SK-MEL-5 (cell line): ENCODE data around the gene SLMAP. TPM values are rescaled to one million over a fixed set of nuclear protein-coding genes. Genes with fewer than 3 reads are reported as not detected.

Experiments used
- DNase-seq: peaks from one replicate; pipeline ENCODE4 v3.0.0-alpha.2; 2016; ENCODE audit warnings: low read depth, low spot score
- in situ Hi-C: cut with HindIII; loops from 2 replicates; pipeline ENCODE4 v1.10.0; 2016; ENCODE audit warnings: low sequenced_read_pairs, high pct_unique_total_duplicates, low pct_unique_long_range_greater_than_20kb
- total RNA-seq: library from RNA; depleted of rRNA; stranded (reverse); fragments of >200 nt; shearing (Covaris generic); gene quantifications from 2 replicates; pipeline ENCODE4 v1.2.3, GENCODE V29; 2014

Gene SLMAP
- total RNA-seq, 1 experiment from 2014 or later, result 26.1 TPM

DNA sequence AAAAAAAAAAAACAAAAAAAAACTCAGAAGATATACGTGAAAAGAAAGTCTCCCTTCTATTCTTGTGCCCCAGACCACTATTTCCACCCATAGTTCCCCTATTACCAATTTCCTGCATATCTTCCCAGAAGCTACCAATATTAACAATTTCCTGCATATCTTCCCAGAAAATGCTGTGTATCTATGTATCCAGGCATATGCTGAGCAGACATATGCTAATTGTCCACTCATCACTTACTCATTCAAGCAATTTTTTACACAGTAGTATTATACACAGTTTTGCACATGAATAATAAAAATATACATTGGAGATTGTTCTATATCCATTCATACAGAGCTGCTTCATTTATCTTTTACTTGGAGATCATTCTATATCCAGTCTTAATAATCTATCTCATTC is 12.6 kb upstream of the SLMAP start:
- no peak for DNase-seq
- in situ Hi-C loops, result no loop called here

DNA sequence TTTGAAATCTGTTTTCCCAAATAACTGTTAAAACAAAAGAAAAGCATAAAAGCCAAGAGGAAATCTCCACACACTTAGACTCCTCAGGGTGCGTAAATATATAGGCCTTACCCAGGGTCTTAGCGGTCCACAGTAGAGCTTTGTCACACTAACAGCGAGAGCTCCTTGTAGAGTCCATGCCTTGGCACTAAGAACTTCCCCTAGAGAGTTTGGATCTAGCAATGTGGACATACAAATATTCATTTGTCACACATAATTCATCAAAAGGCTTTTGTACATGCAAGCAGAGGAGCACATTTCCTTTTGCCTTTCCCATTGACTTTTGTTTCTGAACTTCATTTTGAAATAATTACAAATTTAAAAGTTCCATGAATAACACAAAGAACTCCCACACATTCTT is 11.0 kb upstream of the SLMAP start:
- in situ Hi-C loops, result no loop called here
- peak; percentile 64 for DNase-seq

DNA sequence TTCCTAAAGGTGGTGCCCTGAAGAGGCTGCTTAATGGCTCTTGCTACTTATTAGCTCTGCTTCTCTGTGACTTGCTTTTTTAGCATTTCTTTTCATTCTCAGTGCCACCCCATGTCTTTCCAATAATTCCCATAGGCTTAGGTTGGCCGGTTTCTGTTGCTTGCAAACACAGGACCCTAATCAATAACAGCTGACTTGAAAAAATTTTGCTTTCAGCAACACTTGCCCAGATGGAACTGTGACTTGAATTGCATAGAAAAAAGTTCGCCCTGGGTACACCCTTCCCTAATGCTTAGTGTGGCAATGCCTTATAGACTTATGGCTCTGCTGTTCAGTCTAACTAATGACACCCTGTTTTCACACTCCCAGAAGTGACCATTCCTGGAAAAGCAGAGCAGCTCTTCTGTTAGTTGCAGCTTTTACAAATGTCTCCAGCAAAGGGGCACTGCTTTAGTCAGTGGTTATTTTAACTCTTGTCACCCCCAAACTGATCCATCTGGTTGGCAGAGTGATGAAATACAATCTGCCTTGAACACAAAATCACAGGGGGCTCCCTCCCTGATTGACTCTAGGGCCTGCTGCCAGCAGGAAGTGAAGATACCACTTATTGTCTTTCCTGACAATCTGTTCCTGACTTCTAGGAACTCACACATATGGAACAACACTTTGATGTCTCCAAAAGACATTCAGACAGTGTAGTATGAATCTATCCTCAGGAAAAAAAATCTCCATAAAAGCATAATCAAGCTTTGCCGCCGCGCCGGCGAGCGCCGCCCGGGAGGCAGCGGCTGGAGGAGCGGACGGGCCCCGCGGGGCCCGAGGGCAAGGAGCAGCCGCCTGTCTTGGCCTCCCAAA is 9.7 kb upstream of the SLMAP start:
- DNase-seq, result no peak
- in situ Hi-C loops, result no loop called here

- DNase-seq, result no peak
- in situ Hi-C loops, result no loop called here
These were observed 6.6 kb upstream of the SLMAP start for GRCh38 chr3:57749542-57749941.

DNA sequence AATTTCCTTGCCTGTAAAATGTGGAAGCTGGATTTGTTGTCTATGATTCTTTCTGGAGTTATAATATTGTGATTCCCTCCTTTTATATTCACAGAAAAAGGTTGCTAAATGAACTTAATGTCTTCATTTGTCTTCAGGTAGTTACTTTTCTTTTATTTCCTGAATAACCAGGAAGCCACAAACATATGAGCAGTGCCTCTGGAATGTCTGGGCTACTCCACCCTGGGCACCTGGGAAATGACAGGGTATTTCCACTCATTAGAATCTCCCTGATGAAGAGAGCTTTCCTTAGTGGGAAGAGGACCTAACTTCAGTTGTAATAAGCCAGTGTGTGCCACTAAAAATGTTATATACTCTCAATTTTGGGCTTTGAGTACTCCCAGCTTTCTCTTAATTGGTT is 3.8 kb upstream of the SLMAP start:
- no peak for DNase-seq
- in situ Hi-C loops, result no loop called here

GRCh38 chr3:57753016-57753415 is 3.1 kb upstream of the SLMAP start:
- no peak for DNase-seq
- in situ Hi-C loops, result no loop called here

DNA sequence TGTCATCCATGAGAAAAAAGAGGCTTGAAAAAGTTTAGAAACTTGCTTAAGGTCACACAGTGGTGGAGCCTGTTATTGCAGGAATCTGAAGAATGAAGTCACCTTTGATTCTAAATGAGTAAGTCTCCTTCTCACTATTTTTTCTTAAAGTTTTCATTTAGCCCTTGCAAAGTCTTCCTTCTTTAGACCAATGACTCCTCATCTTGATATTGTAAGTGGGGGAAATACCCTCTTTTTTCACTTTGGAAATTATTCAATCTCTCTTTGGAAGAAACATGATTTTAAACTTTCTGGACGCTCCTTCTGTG is 787 bp upstream of the SLMAP start:
- in situ Hi-C loops, result no loop called here
- DNase-seq, result no peak

- in situ Hi-C loops, result no loop called here
- DNase-seq, result peak; percentile 22
These were observed 656 bp downstream of the SLMAP start for GRCh38 chr3:57756528-57757401.

DNA sequence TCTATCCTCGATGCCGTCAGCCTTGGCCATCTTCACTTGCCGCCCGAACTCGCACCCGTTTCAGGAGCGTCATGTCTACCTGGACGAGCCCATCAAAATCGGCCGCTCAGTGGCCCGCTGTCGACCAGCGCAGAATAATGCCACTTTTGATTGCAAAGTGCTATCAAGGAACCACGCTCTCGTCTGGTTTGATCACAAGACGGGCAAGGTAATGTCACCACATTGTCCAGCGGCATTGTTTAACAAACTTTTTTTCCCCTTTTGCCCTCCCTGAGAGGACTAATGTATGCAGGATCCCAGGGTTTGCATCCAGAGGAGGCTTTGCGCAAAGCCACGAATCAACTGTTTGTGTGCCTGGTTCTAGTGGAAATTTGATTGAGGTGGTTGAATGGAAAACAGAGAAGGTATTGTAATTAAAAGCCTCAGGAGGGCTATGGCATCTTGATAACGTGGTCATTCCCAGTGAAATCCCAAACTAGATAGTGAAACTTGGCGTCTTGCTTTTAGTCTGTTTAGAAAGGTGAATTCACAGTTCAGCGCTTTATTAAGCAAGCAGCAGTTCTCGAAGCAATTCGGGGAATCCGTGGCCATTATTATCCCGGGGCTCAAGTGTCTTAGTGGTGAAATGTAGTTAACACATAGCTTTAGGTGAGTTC is 1.7 kb downstream of the SLMAP start:
- peak; percentile 15 for DNase-seq
- in situ Hi-C loops, result no loop called here

DNA sequence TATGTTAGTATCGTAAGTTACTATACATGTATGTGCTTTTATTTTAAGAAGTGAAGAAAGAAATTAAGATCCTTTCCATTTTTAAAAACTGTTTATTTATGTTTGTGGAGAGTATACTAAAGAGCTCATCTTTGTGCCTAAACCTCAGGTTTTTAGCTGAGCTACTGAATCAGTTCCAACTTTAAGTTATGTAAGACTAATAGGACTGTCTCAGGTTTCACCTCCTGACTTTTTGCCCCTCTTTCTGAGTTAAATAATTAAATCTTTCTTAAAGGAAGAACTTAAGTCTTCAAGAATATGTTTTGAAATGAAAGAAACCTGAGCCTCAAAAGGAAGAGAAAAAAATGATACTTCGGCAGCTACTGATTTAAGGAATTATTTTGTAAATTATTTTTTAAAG is 2.6 kb downstream of the SLMAP start:
- no peak for DNase-seq
- in situ Hi-C loops, result no loop called here

- in situ Hi-C loops, result no loop called here
- no peak for DNase-seq
These were observed 8.7 kb downstream of the SLMAP start for GRCh38 chr3:57764794-57765193.

- no peak for DNase-seq
- in situ Hi-C loops, result no loop called here
These were observed 12.5 kb downstream of the SLMAP start for GRCh38 chr3:57768595-57768994.

DNA sequence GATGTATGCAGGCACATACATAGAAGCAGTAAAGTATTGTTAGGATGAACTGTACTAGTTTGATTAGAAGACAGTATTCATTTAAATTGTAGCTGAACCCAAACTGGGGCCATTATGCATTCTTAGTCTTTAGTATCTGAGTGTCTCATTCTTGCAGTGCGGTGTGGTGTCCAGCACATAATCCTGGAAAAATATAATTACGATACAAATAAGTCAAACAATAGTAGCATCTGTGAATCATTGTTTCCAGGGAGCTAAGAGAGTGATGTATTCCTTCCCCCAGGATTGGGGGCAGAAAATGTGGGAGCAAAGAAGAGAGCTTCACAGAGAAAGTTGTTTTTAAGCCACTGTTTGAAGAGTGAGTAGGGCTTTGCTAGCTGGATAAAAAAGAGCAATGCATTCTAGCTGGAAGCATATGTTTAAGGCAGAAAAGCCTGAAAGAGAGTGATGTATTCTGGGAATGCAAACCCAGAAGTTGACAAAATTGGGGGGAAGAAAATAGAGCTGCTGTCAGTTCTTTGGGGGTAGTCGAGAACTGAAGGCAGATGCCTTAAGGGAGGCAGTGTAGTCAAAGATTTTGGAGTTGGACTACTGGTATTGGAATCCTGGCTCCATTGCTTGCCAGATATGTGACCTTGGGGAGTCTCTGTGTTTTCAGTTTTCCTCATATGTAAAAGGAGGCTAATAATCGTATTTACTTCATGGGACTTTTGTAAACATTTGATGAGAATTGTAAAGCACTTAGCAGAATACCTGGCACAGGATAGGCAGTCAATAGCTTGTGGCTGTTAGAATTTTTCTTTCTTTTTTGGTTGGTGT is 14.1 kb downstream of the SLMAP start:
- no peak for DNase-seq
- in situ Hi-C loops, result no loop called here

GRCh38 chr3:57772251-57772650 is 16.1 kb downstream of the SLMAP start:
- in situ Hi-C loops, result no loop called here
- DNase-seq, result no peak

- in situ Hi-C loops, result no loop called here
- DNase-seq, result no peak
These were observed 21.7 kb downstream of the SLMAP start for GRCh38 chr3:57777774-57778173.

- in situ Hi-C loops, result no loop called here
- DNase-seq, result no peak
These were observed 22.4 kb downstream of the SLMAP start for GRCh38 chr3:57778494-57778893.

DNA sequence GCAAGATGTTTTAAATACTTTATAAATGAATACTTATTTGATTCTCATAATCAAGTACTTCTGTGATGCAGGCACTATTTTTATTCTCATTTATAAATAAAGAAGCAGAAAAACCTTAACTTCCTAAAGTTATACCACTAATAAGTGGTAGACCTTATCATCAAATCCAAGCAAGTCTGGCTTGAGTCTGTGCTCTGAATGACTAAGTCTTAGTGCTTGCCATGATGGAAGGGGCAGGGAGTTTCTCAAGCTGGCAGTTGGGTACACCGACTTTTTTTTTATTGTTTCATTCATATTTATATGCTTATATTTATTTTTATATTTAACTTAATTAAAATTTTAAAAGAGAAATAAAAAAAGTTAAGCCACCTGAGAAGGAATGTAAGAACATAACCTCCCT is 23.6 kb downstream of the SLMAP start:
- in situ Hi-C loops, result no loop called here
- DNase-seq, result no peak
